ENCODE measurements around the gene KLHL24.
"Not testable (repeated sequence)": the region's sequence is repeated elsewhere in the genome, so short reads cannot be mapped to it uniquely, and the experiment has no call there.

KLHL24 gene

GRCh38 chr3:183634707-183635106 is 716 bp upstream of the KLHL24 start:
- no peak for DNase-seq (ENCODE audit: low read depth in 2 of 2)

DNA sequence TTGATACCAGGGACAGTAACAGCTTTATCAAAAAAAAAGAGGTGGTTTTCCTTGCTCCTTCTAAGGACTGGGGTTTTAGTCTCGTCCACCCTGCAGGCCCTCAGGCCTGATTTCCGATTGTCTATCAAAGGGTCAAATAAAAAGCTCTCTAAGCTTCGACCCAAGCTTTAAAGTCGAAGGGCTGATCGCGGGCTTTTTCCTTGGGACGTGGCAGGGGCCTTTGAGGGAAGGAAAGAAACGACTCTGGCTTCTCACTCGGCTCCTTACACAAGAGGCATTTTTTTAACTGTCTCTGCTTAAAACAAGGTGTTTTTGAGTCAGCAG is 354 bp upstream of the KLHL24 start:
- DNase-seq (ENCODE audit: low read depth in 2 of 2), result no peak

- peak; percentile 81 to 83 for DNase-seq (ENCODE audit: low read depth in 2 of 2)
These were observed 1.0 kb downstream of the KLHL24 start for GRCh38 chr3:183636221-183637105.

DNA sequence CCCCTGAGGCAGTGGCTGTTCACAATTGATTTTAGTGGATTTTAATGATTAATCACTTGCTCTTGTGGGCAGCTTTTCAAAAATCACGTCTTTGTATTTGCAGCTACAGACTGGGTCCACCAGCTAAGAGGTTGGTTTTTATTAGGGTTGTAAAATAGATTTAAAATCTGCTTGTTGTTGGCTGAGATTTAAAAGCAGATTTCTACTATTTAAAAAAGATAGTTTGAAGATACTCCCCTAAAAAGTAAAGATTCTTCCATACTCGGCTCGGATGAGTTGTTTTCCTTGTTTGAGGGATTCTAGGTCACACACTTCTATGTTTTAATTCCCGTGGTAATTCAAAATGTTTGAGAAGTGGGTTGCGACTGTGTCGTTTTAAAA is 1.7 kb downstream of the KLHL24 start:
- DNase-seq (ENCODE audit: low read depth in 2 of 2), result no peak

DNA sequence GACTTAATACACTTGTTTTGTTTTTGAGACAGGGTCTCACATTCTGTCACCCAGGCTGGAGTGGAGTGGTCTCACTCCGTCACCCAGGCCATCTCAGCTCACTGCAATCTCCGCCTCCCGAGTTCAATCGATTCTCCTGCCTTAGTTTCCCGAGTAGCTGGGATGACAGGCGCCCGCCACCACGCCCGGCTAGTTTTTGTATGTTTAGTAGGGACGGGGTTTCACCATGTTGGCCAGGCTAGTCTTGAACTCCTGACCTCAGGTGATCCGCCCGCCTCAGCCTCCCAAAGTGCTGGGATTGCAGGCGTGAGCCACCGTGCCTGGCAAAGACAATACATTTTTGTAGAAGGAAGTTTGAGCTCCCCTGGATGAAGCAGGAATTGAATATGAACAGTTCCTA is 2.2 kb downstream of the KLHL24 start:
- DNase-seq (ENCODE audit: low read depth in 2 of 2), result not testable (repeated sequence)

GRCh38 chr3:183638101-183638852 is 2.9 kb downstream of the KLHL24 start:
- no peak for DNase-seq (ENCODE audit: low read depth in 2 of 2)

DNA sequence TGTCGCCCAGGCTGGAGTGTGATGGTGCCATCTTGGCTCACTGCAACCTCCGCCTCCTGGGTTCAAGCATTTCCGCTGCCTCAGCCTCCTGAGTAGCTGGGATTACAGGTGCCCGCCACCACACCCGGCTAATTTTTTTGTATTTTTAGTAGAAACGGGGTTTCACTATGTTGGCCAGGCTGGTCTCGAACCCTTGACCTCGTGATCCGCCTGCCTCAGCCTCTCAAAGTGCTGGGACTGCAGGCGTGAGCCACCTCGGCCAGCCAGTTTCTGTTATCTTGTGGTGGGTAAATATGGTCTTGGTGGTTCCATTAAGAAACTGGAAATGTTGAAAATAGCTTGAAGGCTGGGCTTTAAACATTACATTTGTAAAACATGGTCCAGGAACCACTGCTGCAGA is 5.2 kb downstream of the KLHL24 start:
- not testable (repeated sequence) for DNase-seq (ENCODE audit: low read depth in 2 of 2)

DNA sequence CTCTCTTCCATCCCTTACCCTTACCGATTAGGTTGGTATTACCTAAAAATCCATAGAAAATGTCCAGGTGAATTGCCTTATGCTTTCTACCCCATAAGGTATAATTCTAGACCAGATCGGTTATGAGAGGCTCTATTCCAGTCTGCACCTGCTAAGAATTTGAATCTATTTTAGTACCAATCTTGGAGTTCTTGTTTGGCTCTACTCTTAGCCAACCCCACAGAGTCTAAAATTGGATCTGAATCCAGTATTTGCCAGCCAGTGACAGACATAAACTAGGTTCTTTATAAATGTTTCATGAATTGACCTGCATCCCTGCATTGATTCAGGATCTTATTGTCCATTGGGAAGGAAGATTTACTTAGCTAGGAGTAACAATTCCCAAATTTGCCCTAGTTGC is 6.5 kb downstream of the KLHL24 start:
- DNase-seq (ENCODE audit: low read depth in 2 of 2), result no peak

GRCh38 chr3:183644244-183644643 is 8.8 kb downstream of the KLHL24 start:
- no peak for DNase-seq (ENCODE audit: low read depth in 2 of 2)

- DNase-seq (ENCODE audit: low read depth in 2 of 2), result no peak
These were observed 9.8 kb downstream of the KLHL24 start for GRCh38 chr3:183645254-183645653.

- DNase-seq (ENCODE audit: low read depth in 2 of 2), result no peak
These were observed 15.1 kb downstream of the KLHL24 start for GRCh38 chr3:183650554-183650953.

GRCh38 chr3:183653209-183654064 is 18.0 kb downstream of the KLHL24 start:
- DNase-seq (ENCODE audit: low read depth in 2 of 2), result no peak

GRCh38 chr3:183654727-183655126 is 19.3 kb downstream of the KLHL24 start:
- no peak for DNase-seq (ENCODE audit: low read depth in 2 of 2)

- DNase-seq (ENCODE audit: low read depth in 2 of 2), result no peak
These were observed 26.7 kb downstream of the KLHL24 start for GRCh38 chr3:183662099-183662498.

DNA sequence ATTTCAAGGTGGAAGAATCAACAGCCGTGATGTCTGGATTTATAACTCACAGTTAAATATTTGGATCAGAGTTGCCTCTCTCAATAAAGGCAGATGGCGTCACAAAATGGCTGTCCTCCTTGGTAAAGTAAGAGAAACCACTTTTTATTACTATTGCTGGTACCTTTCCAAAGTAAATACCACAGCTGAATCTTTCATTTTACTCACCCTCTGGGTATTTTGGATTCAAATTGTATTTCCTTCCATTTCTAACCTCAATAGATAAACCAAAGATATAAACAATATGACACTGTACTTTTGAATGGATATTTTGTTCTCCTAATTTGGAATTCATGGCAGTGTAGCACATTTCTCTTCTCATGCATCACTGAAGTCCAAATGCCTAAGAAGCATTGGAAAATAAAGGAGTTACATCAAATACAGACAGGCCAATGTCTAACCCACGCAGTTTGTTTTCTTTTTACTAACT is 29.5 kb downstream of the KLHL24 start:
- DNase-seq (ENCODE audit: low read depth in 2 of 2), result no peak

DNA sequence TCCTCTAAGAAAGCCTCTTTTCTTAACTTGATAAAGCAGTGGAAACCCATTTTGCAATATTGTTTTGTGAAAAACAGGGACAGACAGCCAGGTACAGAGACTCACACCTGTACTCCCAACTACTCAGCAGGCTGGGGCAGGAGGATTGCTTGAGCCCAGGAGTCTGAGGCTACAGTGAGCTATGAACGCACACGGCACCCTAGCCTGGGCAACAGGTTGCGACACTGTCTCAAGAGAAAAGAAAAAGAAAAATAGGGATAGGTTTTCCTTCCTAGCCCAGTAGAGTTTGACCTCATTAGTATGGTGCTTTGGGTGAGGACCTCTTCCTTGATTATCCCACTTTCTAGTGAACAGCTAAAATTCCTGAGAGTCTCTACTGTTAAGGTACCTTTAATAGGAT is 44.6 kb downstream of the KLHL24 start:
- DNase-seq (ENCODE audit: low read depth in 2 of 2), result no peak

DNA sequence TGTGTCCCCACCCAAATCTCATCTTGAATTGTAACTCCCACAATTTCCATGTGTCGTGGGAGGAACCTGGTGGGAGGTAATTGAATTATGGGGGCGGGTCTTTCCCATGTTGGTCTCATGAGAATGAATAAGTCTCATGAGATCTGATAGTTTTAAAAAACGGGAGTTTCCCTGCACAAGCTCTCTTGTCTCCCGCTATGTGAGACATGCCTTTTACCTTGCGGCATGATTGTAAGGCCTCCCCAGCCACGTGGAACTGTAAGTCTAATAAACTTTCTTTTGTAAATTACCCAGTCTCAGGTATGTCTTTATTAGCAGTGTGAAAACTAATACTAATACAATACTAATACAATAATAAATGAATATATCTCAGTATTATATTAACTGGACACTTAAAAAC is 52.3 kb downstream of the KLHL24 start:
- DNase-seq (ENCODE audit: low read depth in 2 of 2), result no peak

- DNase-seq (ENCODE audit: low read depth in 2 of 2), result no peak
These were observed 53.5 kb downstream of the KLHL24 start for GRCh38 chr3:183688874-183689273.

DNA sequence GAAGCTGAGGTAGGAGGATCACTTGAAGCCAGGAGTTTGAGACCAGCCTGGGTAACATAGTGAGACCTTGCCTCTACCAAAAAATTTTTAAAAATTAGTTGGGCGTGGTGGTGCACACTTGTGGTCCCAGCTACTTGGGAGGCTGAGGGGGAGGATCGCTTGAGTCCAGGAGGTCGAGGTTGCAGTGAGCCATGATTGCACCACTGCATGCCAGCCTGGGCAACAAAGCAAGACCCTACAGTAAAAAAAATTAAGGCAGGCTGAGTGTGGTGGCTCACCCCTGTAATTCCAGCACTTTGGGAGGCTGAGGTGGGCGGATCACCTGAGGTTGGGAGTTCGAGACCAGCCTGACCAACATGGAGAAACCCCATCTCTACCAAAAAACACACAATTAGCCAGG is 54.2 kb downstream of the KLHL24 start:
- not testable (repeated sequence) for DNase-seq (ENCODE audit: low read depth in 2 of 2)

- DNase-seq (ENCODE audit: low read depth in 2 of 2), result no peak
These were observed 55.1 kb downstream of the KLHL24 start for GRCh38 chr3:183690402-183690995.

GRCh38 chr3:183692436-183692835 is 57.0 kb downstream of the KLHL24 start:
- no peak for DNase-seq (ENCODE audit: low read depth in 2 of 2)

Measured in stimulated activated CD8-positive, alpha-beta memory T cell treated with anti-CD3 and anti-CD28 coated beads, Interleukin-15, amount 100 ng/mL, for 4 hours (primary cell).